Embryonic facial prominence (tissue), 1 donor: ENCODE results near the gene LIPC.

Source experiments
- DNase-seq: peaks from one replicate; pipeline ENCODE4 v3.0.0-alpha.2; 2016; ENCODE audit errors: extremely low spot score

The LIPC gene

DNA sequence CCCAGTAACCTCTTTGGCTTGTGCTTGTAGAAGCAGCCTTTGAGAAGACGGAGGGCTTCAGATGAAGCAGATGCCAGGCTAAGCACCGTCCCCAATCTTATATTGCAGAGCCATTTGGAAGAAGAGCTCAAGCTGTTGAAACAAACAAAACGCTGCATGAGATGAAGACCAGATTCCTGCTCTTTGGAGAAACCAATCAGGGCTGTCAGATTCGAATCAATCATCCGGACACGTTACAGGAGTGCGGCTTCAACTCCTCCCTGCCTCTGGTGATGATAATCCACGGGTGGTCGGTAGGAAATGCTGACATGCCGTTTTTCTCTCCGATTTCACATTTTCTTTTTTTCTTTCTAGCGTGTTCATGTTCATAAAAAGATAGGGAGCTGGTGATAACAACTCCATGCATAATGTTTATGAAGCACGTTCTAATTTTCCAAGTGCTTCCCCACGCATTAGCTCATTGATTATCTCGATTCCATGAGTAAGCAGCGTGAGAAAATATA is 106.5 kb downstream of the LIPC start:
- no peak for DNase-seq

DNA sequence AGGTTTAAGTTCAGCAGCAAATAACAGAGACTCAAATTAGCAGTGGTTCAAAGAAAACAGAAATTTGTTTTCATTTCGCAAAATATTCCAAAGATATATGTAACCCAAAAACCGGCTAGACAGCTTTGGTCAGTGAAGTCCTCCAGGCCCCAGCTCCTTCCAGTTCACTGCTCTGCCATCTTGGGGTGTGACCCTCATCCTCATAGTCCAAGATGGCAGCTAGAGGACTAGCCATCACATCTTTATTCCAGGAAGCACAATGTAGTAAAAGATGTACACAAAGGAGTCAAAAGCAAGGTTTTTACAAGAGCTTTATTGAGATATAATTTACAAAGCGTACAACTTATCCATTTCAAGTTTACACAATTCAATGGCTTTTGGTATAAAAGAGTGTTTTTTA is 107.1 kb downstream of the LIPC start:
- DNase-seq, result no peak

DNA sequence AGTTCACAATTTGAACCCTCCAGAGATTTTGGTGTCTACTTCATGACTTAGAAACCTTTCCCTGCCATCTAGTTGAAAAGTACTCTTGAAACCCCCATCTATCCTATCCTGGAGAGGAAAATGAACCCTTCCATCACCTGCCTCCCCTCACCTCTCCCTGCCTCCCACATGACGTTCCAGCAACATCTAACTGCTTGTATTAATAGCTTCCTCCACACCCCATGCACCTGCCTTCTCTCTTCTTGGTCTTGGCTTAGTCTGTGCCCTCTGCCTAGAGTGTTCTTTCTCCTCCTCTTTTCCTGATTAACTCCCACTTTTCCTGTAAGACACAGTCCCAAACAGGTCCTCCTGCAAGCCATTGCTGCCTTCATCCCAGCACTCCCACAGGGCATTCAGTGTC is 107.8 kb downstream of the LIPC start:
- no peak for DNase-seq

DNA sequence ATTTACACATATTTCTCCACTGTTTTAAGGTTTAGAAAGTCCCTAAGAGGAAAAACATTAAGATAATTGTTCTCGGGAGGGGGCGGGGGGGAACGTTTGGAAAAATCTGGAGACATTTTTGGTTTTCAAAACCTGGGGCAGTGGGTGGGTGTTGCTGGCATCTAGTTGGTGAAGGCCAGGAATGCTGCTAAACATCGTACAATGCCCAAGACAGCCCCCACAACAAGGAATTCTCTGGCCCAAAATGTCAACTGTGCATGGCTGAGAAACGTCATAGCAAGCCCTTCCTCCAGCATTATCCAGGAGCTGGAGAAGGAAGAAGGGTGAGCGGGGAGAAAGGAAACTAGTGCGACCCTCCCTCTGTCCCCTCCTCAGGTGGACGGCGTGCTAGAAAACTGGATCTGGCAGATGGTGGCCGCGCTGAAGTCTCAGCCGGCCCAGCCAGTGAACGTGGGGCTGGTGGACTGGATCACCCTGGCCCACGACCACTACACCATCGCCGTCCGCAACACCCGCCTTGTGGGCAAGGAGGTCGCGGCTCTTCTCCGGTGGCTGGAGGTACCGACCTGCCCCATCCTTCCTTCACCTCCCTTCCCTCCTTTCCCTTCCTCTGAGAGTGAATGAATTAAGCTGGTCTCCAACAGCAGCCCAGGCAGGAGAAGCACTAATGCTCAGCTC is 109.8 kb downstream of the LIPC start:
- no peak for DNase-seq

DNA sequence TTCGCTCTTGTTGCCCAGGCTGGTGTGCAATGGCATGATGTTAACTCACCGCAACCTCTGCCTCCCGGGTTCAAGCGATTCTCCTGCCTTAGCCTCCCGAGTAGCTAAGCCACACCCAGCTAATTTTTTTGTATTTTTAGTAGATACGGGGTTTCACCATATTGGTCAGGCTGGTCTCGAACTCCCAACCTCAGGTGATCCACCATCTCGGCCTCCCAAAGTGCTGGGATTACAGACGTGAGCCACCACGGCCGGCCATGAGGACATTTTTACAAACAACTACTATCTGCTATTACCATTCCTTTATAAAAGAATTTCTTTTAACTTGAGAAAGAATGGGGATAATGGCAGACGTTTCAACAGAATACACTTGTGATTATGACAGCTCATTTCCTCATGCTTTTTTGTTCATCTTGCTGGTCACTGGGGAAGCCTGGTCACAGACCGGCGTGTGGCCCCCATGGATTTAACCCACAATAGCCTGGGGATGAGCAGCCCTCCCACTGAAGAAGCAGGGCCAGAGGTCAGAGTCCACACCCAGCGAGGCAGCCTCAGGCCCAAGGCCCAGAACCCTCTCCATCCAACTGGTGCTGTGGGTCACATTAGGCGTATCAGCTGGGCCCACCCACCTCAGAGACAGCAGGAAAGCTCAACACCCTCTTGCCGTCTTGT is 112.0 kb downstream of the LIPC start:
- DNase-seq, result no peak

DNA sequence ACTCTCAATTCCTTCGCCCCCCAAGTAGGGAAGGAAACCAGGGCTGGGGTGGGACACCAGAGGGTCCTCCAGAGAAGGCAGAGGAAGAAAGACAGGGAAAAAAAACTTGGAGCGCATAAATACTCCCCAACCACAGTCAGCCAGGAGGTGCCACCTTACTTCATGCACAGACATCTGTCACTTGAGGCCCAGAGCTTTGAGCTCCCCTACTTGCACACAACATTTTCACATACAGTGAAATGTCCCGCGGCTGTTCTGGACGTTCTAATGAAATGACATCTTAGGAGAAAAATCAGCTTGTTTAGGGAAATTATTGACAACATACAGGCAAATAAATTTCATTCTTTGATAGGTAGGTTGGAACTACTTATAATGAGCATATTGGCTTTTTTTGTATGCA is 113.0 kb downstream of the LIPC start:
- no peak for DNase-seq

DNA sequence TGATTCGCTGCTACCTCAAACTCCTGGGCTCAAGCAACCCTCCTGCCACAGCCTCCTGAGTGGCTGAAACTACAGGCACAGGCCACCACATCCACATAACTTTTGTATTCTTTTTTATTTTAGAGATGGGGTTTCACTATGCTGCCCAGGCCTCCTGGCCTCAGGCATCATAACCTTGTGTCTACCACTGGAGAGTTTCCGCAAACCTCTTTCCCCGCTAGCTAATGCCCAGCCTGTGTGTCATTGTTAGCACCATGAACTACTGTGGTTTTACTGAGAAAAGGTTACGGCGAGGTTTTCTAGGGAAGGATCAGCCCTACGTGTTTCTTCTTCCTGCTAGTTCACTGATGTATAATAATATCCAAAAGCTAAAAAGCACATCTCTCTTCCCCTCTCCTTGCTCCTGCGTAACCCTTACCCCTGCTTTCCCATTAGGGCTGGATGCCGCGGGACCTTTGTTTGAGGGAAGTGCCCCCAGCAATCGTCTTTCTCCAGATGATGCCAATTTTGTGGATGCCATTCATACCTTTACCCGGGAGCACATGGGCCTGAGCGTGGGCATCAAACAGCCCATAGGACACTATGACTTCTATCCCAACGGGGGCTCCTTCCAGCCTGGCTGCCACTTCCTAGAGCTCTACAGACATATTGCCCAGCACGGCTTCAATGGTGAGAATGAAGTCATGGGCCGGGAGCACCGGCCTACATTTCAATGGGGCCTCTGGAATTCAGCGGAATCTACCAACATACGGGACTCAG is 113.7 kb downstream of the LIPC start:
- DNase-seq, result no peak

DNA sequence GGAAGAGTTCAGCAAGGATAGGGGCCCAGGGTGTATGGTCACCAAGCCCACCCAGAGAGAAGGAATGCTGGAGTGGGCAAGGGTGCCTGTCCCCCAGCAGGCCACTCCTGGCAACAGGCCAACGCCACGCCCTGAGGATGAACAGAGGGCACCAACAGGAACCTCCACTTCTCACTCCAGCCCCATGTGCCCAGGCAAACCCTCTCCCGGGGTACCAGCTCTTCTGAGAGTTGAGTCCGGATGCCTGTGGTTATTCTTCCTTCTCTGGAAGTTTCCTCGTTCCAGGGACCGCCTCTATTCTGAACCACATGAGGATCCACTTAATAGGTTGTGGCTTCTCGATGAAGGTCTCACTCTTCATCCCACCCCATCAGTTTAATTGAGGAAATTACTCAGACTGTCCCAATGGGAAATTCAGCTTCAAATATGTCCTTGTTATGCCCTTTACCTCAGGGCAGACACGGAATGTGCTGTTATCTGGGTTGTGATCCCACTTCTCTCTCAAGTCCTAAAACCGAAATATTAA is 114.3 kb downstream of the LIPC start:
- no peak for DNase-seq

DNA sequence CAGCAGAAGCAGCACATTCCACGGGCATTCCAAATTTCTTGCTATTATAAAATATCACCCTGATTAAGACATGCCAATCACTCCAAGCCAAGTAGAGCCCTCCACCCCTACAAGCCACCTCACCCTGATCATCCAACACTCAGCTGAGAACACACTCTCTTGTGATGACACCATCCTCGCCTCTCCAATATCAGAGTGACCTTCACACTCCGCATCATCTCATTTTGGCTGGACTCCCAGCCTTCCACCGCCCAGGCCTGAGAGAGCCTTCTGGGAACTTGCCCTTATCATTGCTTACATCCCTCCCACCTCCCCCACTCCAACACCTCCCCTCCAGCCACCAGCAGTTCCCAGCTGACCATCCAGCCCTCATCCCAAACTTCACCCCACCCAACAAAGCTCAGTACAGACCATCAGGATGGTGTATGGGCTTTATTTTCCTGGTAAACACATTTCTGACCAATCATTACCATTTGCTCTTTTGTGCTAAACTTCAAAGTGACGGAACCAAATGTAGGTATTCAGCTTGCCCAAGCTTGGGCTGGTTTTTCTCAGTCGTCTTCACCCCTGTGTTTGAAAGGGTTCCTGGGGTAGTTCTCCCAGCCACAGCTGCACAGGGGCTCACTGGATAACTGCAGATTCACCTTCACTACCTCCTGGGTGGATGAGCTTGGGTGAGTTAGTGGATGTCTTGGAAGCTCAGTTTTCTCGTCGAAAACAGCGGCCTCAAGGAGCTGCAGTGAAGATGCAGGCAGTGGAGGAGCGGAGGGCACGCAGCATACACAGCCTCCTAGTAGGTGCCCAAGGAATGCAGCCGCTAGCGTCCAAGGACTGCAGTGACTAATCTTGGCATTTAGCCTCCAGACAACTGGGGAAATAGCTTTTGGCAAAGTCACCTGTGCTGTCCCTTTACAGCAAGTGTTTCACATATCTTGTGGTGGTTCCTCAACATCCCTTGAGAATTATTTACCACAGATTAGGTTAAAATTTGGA is 115.1 kb downstream of the LIPC start:
- no peak for DNase-seq

DNA sequence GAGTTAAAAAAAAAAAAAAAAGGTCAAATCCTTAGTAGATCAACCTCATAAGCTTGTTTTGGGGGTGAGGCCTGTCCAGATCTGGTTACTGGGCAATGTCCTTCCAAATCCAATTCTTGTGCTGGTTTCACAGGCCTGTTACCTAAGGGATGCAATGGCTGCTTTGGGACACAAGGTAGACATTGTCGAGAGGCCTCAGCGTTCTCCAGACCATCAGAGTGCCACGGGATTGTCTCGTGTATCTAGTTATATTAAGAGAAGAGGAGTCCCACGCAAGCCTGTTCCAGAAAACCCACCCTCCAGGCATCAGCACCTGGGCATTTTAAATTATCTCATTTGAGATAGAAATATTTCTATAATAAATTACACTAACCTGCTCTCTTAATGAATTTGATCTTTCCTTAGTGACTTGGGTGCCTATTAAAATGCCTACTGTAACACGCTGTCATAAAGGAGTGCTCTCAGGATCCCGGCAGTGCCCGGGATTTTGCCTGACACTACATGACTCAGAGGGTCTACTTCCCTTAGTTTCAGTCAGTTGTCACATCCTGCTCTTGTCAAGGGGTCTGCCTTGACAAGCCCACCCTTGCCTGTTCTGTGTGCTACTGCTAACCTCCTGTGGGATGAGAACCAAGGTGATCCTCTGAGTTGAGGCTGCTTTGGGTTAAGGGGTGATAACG is 116.0 kb downstream of the LIPC start:
- DNase-seq, result no peak

DNA sequence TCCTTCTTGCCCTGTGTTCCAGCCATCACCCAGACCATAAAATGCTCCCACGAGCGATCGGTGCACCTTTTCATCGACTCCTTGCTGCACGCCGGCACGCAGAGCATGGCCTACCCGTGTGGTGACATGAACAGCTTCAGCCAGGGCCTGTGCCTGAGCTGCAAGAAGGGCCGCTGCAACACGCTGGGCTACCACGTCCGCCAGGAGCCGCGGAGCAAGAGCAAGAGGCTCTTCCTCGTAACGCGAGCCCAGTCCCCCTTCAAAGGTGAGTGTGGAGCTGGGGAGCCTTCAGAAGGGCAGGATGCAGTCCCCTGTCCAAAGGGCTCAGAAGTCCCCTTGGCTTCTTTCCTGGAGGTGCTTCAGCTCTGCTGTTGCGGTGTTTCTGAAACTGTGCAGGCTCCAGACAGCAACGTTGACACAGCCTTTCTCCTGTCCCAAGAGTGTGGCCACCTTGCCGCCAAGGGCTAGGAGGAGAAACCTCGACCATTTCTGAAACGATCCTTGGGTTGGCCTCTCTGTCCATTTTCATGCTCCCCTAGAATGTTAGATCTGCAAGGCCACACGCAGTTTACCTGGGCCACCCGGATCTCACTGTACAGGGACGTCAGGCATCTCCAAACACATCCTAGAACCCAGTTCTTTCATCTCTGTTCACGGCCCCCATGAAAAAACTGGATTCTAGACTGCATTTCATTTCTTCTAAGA is 116.7 kb downstream of the LIPC start:
- no peak for DNase-seq

DNA sequence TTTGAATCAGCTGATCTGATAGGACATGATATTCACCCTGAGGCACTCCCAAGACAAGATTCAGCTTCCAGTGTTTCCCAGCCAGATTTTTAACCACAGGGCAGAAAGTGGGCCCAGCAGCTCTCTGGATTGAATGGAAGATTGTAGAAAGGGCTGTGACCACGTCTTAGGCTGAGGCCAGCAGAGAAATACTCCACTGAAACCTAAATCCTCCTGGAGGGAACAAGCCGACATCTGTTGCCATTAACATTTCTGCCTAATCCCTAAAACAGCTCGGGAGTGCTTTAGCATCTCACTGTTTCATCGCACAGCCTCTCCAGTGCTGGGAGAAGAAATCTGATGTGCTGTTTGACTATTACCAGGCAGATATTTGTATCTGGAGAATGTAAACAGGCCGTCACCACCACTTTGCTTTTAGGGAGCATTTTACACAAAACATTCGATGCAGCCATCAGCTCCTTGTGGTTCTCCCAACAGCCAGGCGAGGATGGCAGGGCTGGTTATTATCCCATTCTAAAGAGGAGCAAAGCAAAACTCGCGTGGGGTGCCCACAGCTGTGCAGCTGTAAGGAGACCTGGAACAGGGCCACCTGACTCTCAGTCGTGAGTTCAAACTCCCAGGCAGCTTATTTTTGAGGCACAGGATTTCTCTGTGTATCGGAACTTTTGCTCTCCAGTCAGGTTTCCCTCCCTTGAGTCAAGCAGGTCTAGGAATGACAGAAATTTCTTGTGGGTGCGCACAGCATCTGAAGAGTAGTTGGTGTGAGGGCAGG is 117.4 kb downstream of the LIPC start:
- DNase-seq, result peak; percentile 20

DNA sequence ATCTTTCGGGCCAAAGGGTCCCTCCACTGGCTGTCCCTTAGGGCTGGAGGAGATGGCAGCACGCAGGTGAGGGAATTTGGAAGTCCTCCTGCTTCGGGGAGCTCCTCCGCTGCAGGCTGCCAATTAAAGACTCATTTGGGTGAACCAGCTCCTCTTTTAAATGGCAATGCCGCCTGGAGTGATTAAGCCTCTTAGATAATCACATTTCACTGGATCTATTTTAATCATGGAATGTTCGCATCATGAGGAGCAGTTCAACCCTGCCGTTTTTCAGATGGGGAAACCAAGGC is 117.9 kb downstream of the LIPC start:
- DNase-seq, result no peak

DNA sequence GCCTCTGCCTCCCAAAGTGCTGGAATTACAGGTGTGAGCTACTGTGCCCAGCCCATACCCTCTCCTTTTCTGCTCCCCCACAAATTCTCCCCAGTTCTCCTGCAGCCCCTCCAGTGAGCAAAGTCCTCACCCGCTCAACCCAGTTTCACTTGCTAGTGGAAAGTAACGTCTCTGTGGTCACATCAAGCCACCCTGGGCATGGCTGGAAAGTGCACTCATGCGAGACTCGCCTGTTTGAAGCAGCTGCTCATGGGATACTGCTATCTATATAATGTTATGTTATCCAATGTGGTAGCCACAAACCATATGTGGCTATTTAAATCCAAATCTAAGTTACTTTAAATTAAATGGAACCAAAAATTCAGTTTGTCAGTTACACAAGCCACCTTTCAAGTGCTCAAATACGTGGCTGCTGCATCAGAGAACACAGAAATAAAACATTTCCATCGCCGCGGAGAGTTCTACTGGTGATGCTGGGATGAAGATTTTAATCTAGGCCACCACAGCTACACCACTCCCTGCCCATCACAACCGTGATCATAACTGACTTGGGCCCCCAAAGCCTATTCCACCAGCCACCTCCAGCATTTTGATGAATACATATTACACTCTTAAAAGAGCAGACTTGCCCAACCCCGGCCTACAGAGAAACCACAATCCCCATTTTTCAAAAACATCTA is 119.4 kb downstream of the LIPC start:
- no peak for DNase-seq

DNA sequence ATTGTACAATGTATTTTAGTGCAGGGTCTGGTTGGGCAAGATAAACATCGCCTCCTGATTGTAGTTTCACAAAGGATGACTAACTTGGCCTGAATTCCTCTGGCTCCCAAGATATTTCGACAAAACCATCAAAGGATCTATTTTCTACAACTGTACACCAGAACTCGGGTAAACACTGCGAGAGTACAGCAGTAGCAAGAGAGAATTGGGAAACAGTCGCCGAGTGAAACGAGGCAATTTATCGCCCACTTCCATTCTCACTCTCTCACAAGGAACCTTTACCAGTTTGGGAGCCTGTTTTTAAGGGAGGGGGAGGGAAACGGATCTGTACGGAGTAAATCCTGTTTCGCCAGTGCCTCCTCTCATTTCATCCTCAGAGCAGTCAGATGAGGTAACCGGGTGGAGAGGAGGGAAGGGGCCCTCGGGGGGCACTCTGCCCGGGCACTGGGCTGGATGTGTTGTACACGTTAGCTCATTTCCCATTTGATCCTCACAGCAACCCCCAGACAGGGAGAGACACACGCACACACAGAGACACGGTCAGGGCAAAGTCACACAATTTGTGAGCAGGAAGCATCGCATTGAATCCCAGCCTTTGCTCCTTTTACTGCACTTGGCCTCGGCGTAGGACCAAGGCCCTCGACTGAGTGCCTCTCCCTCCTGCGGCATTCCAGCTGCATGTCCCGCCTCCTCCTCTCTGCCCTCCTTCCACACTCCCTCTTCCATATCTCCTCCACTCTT is 120.1 kb downstream of the LIPC start:
- peak; percentile 20 for DNase-seq

DNA sequence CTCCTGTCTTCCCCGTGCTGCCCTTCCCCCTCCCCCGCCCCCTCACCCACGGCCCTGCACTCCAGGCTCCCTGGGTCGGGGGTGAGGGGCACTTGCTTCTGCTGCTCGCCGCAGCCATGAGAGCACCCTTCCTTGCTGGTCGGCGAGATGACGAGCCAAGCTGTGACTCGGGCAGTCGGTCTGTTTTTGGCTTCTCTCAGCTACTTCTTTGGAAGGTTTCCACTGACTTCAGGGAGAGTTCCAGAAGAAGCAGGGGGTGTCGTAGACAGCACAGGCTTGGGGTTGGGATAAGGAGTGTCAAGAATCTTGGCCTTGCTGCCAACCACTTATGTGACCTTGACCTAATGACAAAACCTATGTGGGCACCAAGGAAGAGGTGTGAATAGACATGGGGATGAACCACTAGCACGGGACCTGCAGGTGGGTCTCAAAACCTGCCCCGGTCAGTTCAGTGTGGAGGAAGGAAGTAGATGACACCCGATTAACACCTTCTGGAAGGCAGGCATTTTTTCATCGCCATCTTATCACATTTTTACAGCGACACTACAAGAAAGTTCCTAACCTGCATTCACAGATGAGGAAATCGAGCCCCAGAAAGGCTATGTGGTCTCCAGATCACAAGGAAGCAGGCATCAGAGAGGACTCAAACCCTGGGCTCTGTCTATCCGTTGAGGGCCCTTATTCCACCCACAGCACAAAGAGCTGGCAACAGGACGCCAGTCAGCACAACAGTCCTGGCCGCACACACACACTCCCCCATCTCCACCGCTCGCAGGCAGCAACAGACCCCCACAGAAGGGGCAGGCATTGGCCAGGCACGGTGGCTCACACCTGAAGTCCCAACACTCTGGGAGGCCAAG is 120.9 kb downstream of the LIPC start:
- no peak for DNase-seq

DNA sequence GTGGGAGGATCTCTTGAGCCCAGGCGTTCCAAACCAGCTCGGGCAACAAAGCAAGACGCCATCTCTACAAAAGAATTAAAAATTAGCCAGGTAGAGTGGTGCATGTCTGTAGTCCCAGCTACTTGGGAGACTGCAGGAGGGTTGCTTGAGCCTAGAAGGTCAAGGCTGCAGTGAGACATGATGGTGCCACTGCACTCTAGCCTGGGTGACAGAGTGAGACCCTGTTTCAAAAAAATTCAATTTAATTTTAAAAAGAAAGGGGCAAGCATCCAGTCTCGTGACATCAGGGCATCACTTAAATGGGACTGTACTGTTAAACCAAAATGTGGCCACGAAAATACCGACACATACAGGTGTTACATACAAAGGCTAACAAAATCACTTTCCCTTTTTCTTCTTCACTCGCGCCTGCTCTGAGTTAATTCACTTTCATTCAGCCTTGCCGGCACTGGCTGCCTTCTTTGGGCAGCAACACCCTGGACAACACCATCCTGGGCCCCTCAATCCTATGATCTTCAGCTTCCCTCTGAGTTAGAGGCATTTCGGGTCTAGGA is 121.7 kb downstream of the LIPC start:
- DNase-seq, result no peak
